ENCODE results near the gene MUC5AC. TPM values are rescaled to one million over a fixed set of nuclear protein-coding genes. Genes with fewer than 3 reads are reported as not detected.

MUC5AC gene
- total RNA-seq, 1 experiment from 2014 or later, result under 0.01 TPM

- TF ChIP-seq USF1 (CRISPR knock-in tag; IDR thresholded peaks at IDR 0.05) (no peak), SMAD3 (CRISPR knock-in tag; IDR thresholded peaks at IDR 0.05; ENCODE audit: borderline replicate concordance) (no peak), MYBL2 (CRISPR knock-in tag; IDR thresholded peaks at IDR 0.05) (no peak), E2F4 (CRISPR knock-in tag; IDR thresholded peaks at IDR 0.05; ENCODE audit: borderline replicate concordance, low read depth) (no peak), ZNF138 (CRISPR knock-in tag; conservative IDR thresholded peaks at IDR 0.05) (no peak), ESRRA (CRISPR knock-in tag; IDR thresholded peaks at IDR 0.05; ENCODE audit: borderline replicate concordance) (no peak), JAZF1 (CRISPR knock-in tag; IDR thresholded peaks at IDR 0.05) (no peak), ATF2 (CRISPR knock-in tag; IDR thresholded peaks at IDR 0.05; ENCODE audit: borderline replicate concordance, low read depth) (no peak), PRRX2 (CRISPR knock-in tag; IDR thresholded peaks at IDR 0.05) (no peak), AR (CRISPR knock-in tag; IDR thresholded peaks at IDR 0.05) (no peak), CTCF (IDR thresholded peaks at IDR 0.05) (no peak), NR1H2 (CRISPR knock-in tag; IDR thresholded peaks at IDR 0.05) (no peak), ZNF281 (CRISPR knock-in tag; IDR thresholded peaks at IDR 0.05) (no peak), FOXJ3 (CRISPR knock-in tag; IDR thresholded peaks at IDR 0.05; ENCODE audit: borderline replicate concordance) (no peak)
Observed at GRCh38 chr11:1225386-1226225, 67.9 kb downstream of the MUC5AC start (continued).
